GM23338 (cell line): ENCODE results near the gene PTK6. TPM values are rescaled to one million over a fixed set of nuclear protein-coding genes. Genes with fewer than 3 reads are reported as not detected.

Source experiments
- ATAC-seq: fragments of 200-7000 bp; cut with Tn5 transposase; 3 replicates; pipeline ENCODE4 v1.9.1; 2020
- DNase-seq: peaks from one replicate; pipeline ENCODE4 v3.0.0-alpha.2; 2015; ENCODE audit warnings: low spot score
- H2AFZ ChIP-seq: fragments of 200-600 bp; sonication (generic); 2 replicates; pipeline ENCODE4 v1.8.0; 2016; ENCODE audit warnings: antibody characterized with exemption, mild to moderate bottlenecking, moderate library complexity
- H3F3A ChIP-seq: fragments of 200-600 bp; sonication (generic); replicated peaks from 2 replicates; pipeline ENCODE4 v1.8.0; 2017; ENCODE audit warnings: antibody characterized with exemption, mixed run types, low read depth
- H3K27ac ChIP-seq: fragments of 200-600 bp; sonication (generic); 2 replicates; pipeline ENCODE4 v1.6.1; 2016; ENCODE audit warnings: low read depth
- H3K27me3 ChIP-seq: fragments of 200-600 bp; sonication (generic); 2 replicates; pipeline ENCODE4 v1.8.0; 2016; ENCODE audit warnings: mild to moderate bottlenecking, mixed run types, moderate library complexity; ENCODE audit not compliant: insufficient read depth
- H3K36me3 ChIP-seq: fragments of 200-600 bp; sonication (generic); 2 replicates; pipeline ENCODE4 v1.8.0; 2016; ENCODE audit warnings: mild to moderate bottlenecking; ENCODE audit not compliant: insufficient read depth
- H3K4me1 ChIP-seq: fragments of 200-600 bp; sonication (generic); 2 replicates; pipeline ENCODE4 v1.8.0; 2016; ENCODE audit warnings: mild to moderate bottlenecking, moderate library complexity; ENCODE audit not compliant: insufficient read depth
- H3K4me2 ChIP-seq: fragments of 200-600 bp; sonication (generic); 2 replicates; pipeline ENCODE4 v1.7.1; 2017; ENCODE audit warnings: mixed run types
- H3K4me3 ChIP-seq: fragments of 200-600 bp; sonication (generic); 2 replicates; pipeline ENCODE4 v1.6.1; 2016; ENCODE audit warnings: mixed run types
- H3K79me2 ChIP-seq: fragments of 200-600 bp; sonication (generic); replicated peaks from 2 replicates; pipeline ENCODE4 v1.8.0; 2017; ENCODE audit warnings: mild to moderate bottlenecking; ENCODE audit not compliant: insufficient read depth
- H3K9me2 ChIP-seq: fragments of 200-600 bp; sonication (generic); 2 replicates; pipeline ENCODE4 v1.8.0; 2017; ENCODE audit not compliant: insufficient read depth
- H4K20me1 ChIP-seq: fragments of 200-600 bp; sonication (generic); replicated peaks from 2 replicates; pipeline ENCODE4 v1.8.0; 2017; ENCODE audit warnings: mild to moderate bottlenecking; ENCODE audit not compliant: insufficient read depth
- H3K27ac Mint-ChIP-seq: 2 replicates; pipeline ENCODE4 v1.8.0; 2020; ENCODE audit warnings: inconsistent platforms, mild to moderate bottlenecking, moderate library complexity, mixed read lengths
- H3K27me3 Mint-ChIP-seq: 3 replicates; pipeline ENCODE4 v1.8.0; 2022; ENCODE audit warnings: low read depth, mild to moderate bottlenecking, moderate library complexity, mixed read lengths, inconsistent platforms; ENCODE audit not compliant: insufficient read depth, poor library complexity
- H3K36me3 Mint-ChIP-seq: 3 replicates; pipeline ENCODE4 v1.8.0; 2021; ENCODE audit warnings: low read depth, mild to moderate bottlenecking, inconsistent platforms, moderate library complexity, mixed read lengths
- H3K4me1 Mint-ChIP-seq: 3 replicates; pipeline ENCODE4 v1.8.0; 2020; ENCODE audit warnings: mild to moderate bottlenecking, inconsistent platforms, mixed read lengths
- H3K4me3 Mint-ChIP-seq: 3 replicates; pipeline ENCODE4 v1.8.0; 2021; ENCODE audit warnings: moderate library complexity, mild to moderate bottlenecking, inconsistent platforms, mixed read lengths
- H3K9me3 Mint-ChIP-seq: 3 replicates; pipeline ENCODE4 v1.8.0; 2020; ENCODE audit warnings: moderate library complexity, mild to moderate bottlenecking, inconsistent platforms, mixed read lengths
- CREB1 ChIP-seq: fragments of 250-450 bp; sonication (Bioruptor Pico); IDR thresholded peaks from 2 replicates; pipeline ENCODE4 v1.5.0; 2020; ENCODE audit warnings: low read depth, mild to moderate bottlenecking, moderate library complexity
- ETS1 ChIP-seq: IDR thresholded peaks from 2 replicates; pipeline ENCODE4 v1.6.1; 2016; ENCODE audit warnings: antibody characterized with exemption
- EZH2 ChIP-seq: fragments of 200-600 bp; sonication (generic); IDR thresholded peaks from one replicate; pipeline ENCODE4 v1.8.0; 2017; ENCODE audit warnings: antibody characterized with exemption, mild to moderate bottlenecking, low read depth; ENCODE audit not compliant: unreplicated experiment
- EZH2phosphoT487 ChIP-seq: fragments of 200-600 bp; sonication (generic); IDR thresholded peaks from one replicate; pipeline ENCODE4 v1.8.1; 2018; ENCODE audit warnings: antibody characterized with exemption; ENCODE audit not compliant: unreplicated experiment
- JUNB ChIP-seq: IDR thresholded peaks from one replicate; pipeline ENCODE4 v1.6.1; 2016; ENCODE audit warnings: antibody characterized with exemption; ENCODE audit not compliant: unreplicated experiment
- NANOG ChIP-seq: IDR thresholded peaks from 2 replicates; pipeline ENCODE4 v1.6.1; 2016; ENCODE audit warnings: antibody characterized with exemption, borderline replicate concordance
- STAT1 ChIP-seq: IDR thresholded peaks from one replicate; pipeline ENCODE4 v1.6.1; 2016; ENCODE audit warnings: antibody characterized with exemption; ENCODE audit not compliant: unreplicated experiment
- ZNF114 ChIP-seq: fragments of 250-450 bp; sonication (Bioruptor Pico); IDR thresholded peaks from 2 replicates; pipeline ENCODE4 v1.5.0; 2020; ENCODE audit warnings: mild to moderate bottlenecking, moderate library complexity
- ZNF331 ChIP-seq: fragments of 250-450 bp; sonication (Bioruptor Pico); IDR thresholded peaks from 2 replicates; pipeline ENCODE4 v1.5.0; 2020; ENCODE audit warnings: low read depth, mild to moderate bottlenecking, moderate library complexity
- polyA plus RNA-seq: library from polyadenylated mRNA; unstranded; fragments of >200 nt; fragmentation: Nextera tagmentation; extraction: Ambion mirVana; gene quantifications from 2 replicates; pipeline ENCODE4 v1.2.1, GENCODE V29; 2016
- total RNA-seq: library from RNA; depleted of rRNA; stranded (reverse); fragments of >200 nt; shearing (Covaris generic); gene quantifications from 2 replicates; pipeline ENCODE4 v1.2.3, GENCODE V29; 2014
- TF ChIP-seq, protein P1 (sequence below), 2 experiments: fragments of 200-600 bp in 1 of 2; sonication (generic) in 1 of 2; conservative IDR thresholded peaks; 2 replicates each; pipeline versions ENCODE4 v1.5.1 to v1.6.1; 2016 to 2017; ENCODE audit warnings: antibody characterized with exemption in 2 of 2, low read depth in 2 of 2, mild to moderate bottlenecking in 2 of 2, moderate library complexity in 1 of 2
- TF ChIP-seq, protein P2 (sequence below): IDR thresholded peaks from one replicate; pipeline ENCODE4 v1.6.1; 2018; ENCODE audit warnings: antibody characterized with exemption; ENCODE audit not compliant: unreplicated experiment

PTK6 gene
- total and polyA plus RNA-seq, 2 experiments from 2014 or later = 0.28 TPM; not detected in 1

- no peaks in the 10 kb centered on the region for H3K36me3 ChIP-seq
- no peaks in the 10 kb centered on the region for H4K20me1 ChIP-seq
- no peak overlapping the region for H3K4me3 ChIP-seq
- H3F3A ChIP-seq = no peaks in the 10 kb centered on the region
- Mint-ChIP-seq H3K4me3 (no peak overlapping the region), H3K27me3 (peaks cover 8% of the 10 kb centered on the region), H3K9me3 (no peaks in the 10 kb centered on the region), H3K27ac (no peak overlapping the region), H3K36me3 (no peaks in the 10 kb centered on the region), H3K4me1 (no peaks in the 10 kb centered on the region; the same call in 2 of the 3 replicates)
- no peaks in the 10 kb centered on the region for H3K79me2 ChIP-seq
- H3K27me3 ChIP-seq = no peaks in the 10 kb centered on the region
- no peak overlapping the region for H3K27ac ChIP-seq
- no peaks in the 10 kb centered on the region for H3K4me1 ChIP-seq
- peak; percentile 59 for DNase-seq
- H3K9me2 ChIP-seq = no peaks in the 10 kb centered on the region
- peak; percentile 82 for ATAC-seq
- no peak overlapping the region for H2AFZ ChIP-seq
- H3K4me2 ChIP-seq = no peak overlapping the region
- TF ChIP-seq, protein P1, sequence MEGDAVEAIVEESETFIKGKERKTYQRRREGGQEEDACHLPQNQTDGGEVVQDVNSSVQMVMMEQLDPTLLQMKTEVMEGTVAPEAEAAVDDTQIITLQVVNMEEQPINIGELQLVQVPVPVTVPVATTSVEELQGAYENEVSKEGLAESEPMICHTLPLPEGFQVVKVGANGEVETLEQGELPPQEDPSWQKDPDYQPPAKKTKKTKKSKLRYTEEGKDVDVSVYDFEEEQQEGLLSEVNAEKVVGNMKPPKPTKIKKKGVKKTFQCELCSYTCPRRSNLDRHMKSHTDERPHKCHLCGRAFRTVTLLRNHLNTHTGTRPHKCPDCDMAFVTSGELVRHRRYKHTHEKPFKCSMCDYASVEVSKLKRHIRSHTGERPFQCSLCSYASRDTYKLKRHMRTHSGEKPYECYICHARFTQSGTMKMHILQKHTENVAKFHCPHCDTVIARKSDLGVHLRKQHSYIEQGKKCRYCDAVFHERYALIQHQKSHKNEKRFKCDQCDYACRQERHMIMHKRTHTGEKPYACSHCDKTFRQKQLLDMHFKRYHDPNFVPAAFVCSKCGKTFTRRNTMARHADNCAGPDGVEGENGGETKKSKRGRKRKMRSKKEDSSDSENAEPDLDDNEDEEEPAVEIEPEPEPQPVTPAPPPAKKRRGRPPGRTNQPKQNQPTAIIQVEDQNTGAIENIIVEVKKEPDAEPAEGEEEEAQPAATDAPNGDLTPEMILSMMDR (conservative IDR thresholded peaks at IDR 0.05; ENCODE audit: low read depth in 2 of 2) = peak; percentile 37 to 69
- no peak for TF ChIP-seq EZH2phosphoT487
Measured at GRCh38 chr20:63580796-63581461, 43.8 kb upstream of the PTK6 start.

GRCh38 chr20:63579017-63579694 lies 42.0 kb upstream of the PTK6 start:
- Histone ChIP-seq H3K27ac (no peak overlapping the region), H2AFZ (no peak overlapping the region), H3K27me3 (no peaks in the 10 kb centered on the region), H4K20me1 (no peaks in the 10 kb centered on the region), H3K9me2 (no peaks in the 10 kb centered on the region), H3F3A (0 out of 2 replicates have a peak, but pooled peaks cover 3% of the 10 kb centered on the region), H3K4me3 (no peak overlapping the region), H3K36me3 (no peaks in the 10 kb centered on the region), H3K4me1 (no peaks in the 10 kb centered on the region), H3K4me2 (no peak overlapping the region), H3K79me2 (no peaks in the 10 kb centered on the region)
- H3K9me3 Mint-ChIP-seq = no peaks in the 10 kb centered on the region
- peaks cover 8% of the 10 kb centered on the region for H3K27me3 Mint-ChIP-seq
- H3K4me1 Mint-ChIP-seq = no peaks in the 10 kb centered on the region; the same call in 2 of the 3 replicates
- no peak overlapping the region for H3K4me3 Mint-ChIP-seq
- no peak overlapping the region for H3K27ac Mint-ChIP-seq
- ATAC-seq = peak; percentile 6; the same call in 1 of the 3 replicates
- no peak for DNase-seq
- H3K36me3 Mint-ChIP-seq = no peaks in the 10 kb centered on the region
- TF ChIP-seq STAT1 = no peak
- no peak for TF ChIP-seq ETS1
- TF ChIP-seq CREB1 = no peak
- TF ChIP-seq ZNF331 (CRISPR knock-in tag) = no peak
- no peak for TF ChIP-seq EZH2phosphoT487
- TF ChIP-seq, protein P1 (conservative IDR thresholded peaks at IDR 0.05; ENCODE audit: low read depth in 2 of 2) = no peak
- TF ChIP-seq, protein P2, sequence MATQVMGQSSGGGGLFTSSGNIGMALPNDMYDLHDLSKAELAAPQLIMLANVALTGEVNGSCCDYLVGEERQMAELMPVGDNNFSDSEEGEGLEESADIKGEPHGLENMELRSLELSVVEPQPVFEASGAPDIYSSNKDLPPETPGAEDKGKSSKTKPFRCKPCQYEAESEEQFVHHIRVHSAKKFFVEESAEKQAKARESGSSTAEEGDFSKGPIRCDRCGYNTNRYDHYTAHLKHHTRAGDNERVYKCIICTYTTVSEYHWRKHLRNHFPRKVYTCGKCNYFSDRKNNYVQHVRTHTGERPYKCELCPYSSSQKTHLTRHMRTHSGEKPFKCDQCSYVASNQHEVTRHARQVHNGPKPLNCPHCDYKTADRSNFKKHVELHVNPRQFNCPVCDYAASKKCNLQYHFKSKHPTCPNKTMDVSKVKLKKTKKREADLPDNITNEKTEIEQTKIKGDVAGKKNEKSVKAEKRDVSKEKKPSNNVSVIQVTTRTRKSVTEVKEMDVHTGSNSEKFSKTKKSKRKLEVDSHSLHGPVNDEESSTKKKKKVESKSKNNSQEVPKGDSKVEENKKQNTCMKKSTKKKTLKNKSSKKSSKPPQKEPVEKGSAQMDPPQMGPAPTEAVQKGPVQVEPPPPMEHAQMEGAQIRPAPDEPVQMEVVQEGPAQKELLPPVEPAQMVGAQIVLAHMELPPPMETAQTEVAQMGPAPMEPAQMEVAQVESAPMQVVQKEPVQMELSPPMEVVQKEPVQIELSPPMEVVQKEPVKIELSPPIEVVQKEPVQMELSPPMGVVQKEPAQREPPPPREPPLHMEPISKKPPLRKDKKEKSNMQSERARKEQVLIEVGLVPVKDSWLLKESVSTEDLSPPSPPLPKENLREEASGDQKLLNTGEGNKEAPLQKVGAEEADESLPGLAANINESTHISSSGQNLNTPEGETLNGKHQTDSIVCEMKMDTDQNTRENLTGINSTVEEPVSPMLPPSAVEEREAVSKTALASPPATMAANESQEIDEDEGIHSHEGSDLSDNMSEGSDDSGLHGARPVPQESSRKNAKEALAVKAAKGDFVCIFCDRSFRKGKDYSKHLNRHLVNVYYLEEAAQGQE = no peak
- no peak for TF ChIP-seq JUNB
- no peak for TF ChIP-seq NANOG
- no peak for TF ChIP-seq ZNF114
- no peak for TF ChIP-seq EZH2
